Measurements from ENCODE around the gene CLIC4.

- no peak for TF ChIP-seq ZFP30 (CRISPR knock-in tag; IDR thresholded peaks at IDR 0.05)
- no peak for TF ChIP-seq TOX (CRISPR knock-in tag; IDR thresholded peaks at IDR 0.05; ENCODE audit: borderline replicate concordance)
- TF ChIP-seq TCF4 (CRISPR knock-in tag; IDR thresholded peaks at IDR 0.05; ENCODE audit: borderline replicate concordance) = no peak
Measured at GRCh38 chr1:24761582-24761981, 16.3 kb downstream of the CLIC4 start.
